Amniotic stem cell (primary cell): ENCODE results near the gene ZXDA.
"Not testable (repeated sequence)": the region's sequence is repeated elsewhere in the genome, so short reads cannot be mapped to it uniquely, and the experiment has no call there.

ENCODE experiments used
- DNase-seq: peaks from one replicate; lab custom pipeline; 2025; lab: John Stamatoyannopoulos, UW

ZXDA gene, protein sequence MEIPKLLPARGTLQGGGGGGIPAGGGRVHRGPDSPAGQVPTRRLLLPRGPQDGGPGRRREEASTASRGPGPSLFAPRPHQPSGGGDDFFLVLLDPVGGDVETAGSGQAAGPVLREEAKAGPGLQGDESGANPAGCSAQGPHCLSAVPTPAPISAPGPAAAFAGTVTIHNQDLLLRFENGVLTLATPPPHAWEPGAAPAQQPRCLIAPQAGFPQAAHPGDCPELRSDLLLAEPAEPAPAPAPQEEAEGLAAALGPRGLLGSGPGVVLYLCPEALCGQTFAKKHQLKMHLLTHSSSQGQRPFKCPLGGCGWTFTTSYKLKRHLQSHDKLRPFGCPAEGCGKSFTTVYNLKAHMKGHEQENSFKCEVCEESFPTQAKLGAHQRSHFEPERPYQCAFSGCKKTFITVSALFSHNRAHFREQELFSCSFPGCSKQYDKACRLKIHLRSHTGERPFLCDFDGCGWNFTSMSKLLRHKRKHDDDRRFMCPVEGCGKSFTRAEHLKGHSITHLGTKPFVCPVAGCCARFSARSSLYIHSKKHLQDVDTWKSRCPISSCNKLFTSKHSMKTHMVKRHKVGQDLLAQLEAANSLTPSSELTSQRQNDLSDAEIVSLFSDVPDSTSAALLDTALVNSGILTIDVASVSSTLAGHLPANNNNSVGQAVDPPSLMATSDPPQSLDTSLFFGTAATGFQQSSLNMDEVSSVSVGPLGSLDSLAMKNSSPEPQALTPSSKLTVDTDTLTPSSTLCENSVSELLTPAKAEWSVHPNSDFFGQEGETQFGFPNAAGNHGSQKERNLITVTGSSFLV

DNA sequence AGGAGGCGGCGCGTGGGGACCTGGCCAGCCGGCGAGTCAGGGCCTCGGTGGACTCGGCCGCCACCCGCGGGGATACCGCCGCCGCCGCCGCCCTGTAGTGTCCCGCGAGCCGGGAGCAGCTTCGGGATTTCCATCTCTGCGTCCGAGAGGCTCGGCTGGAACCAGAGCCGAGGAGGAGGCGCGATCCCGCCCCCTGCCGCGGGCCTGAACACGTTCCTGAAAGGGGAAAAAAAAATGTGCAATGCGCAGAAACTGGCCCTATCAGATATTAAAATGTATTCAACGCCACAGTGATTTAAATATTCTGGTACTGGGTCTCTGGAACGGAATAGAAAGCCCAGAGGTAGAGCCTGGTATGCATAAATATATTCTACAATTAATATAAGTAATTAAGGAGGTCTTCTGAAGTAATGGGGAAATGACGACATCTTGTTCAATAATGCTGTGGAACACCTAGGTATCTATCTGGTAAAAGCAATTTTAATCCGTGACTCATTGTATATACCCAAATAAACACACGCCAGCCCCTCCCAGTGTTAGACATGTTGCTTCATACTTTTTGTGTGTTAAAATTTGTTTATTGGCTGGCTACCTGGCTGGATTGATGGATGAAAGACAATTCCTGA lies at the start of gene ZXDA:
Gene ZXDA, minus strand, starts transcription at position 172 of the 626 bp plus-strand sequence. Its CDS starts 38 bp downstream, at position 134.
- not testable (repeated sequence) for DNase-seq

DNA sequence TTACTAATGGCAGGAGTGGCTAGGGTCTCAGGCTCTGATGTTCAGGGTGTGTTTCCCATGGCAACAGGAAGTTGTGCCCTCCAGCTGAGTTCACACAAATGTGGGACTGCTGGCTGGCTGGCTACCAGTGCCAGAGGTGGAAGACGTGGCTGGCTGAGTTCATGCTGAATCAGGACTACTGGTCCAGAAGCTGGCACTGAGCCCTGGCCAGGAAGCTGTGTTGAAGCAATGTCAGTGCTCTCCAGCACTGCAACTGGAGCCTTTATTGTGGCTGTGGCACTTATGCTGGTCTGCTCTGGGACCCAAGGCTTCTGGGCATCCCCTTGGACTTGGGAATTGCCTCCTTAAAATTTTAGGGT lies 42.0 kb upstream of the ZXDA start:
- DNase-seq = no peak

DNA sequence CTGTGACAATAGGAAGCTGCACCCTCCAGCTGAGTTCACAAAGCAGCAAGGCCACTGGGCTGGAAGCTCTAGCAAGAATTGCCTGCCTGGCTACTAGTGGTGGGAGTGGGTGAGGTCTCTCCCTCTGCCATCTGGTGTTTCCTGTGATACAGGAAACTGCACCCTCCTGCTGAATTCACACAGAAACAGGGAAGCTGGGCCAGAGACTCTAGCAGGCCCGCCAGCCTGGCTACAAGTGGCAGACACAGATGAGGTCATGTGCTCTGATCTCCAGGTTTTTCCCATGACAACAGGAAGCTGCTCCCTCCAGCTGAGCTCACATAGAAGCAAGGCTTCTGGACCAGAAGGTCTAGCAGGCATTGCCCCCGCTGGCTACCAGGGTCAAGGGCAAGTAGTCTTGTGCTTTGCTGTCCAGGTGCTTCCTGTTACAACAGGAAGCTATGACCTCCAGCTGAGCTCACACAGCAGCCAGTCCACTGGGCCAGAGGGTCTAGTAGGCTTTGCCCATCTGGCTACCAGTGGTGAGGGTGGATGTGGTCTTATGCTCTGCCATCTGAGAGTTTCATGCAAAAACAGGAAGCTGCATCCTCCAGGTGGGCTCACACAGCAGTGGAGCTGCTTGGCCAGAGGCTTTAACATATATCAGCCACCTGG lies 41.5 kb upstream of the ZXDA start:
- no peak for DNase-seq

DNA sequence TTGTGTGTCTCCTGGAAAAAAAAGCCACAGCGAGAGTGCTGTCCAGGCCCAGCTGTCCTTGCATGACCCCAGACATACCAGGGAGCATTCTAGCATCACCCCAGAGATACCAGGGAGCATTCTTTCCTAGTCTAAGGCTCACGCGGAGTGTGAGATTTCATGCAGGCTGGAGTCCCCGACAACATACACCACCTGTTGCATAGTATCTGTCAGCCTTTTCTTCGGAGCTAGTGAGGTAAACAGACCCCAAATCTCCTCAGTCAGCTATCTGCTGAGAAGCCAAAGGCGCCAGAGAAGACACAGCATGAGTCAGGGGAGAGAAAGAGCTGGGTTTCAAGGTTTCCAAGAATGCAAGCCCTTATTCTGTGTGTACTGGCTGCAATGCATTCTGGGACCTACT lies 23.1 kb upstream of the ZXDA start:
- no peak for DNase-seq

DNA sequence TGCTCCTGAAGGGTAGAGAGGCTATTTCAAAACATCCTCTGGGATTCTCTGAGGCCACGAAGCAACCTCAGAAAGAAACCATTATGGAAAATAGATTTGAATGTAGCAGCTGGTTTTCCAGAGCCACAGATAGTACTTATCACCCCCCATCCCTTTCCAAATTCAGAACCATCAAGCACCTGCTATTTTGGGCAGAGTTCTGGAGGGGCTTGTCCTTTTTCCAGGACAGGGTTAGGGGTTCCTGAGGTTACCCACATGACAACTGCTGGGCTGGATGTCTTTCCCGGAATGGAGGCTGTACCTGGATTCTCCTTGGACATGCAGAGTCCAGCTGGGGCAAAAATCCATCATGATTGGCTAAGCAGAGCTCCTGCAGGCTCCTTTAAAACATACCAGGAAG lies 22.0 kb upstream of the ZXDA start:
- no peak for DNase-seq

DNA sequence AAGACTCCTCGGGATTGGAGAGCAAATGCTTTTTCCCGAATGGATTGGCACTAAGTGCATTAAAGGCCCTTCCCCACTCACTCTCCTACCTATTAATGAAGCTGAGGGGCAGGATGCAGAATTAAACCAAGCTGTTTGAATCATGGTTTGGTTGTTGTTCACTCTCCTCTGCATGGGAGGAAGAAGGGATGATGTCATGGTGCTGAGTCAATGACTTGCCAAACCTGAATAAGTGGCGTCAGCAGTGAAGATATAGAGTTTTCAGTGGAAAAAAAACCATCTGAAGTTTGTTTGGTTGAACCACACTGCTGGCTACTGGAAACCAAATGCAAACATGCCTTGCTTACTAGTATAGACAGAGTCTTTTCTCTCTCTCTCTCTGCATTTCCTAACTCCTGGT lies 19.8 kb upstream of the ZXDA start:
- DNase-seq = no peak

DNA sequence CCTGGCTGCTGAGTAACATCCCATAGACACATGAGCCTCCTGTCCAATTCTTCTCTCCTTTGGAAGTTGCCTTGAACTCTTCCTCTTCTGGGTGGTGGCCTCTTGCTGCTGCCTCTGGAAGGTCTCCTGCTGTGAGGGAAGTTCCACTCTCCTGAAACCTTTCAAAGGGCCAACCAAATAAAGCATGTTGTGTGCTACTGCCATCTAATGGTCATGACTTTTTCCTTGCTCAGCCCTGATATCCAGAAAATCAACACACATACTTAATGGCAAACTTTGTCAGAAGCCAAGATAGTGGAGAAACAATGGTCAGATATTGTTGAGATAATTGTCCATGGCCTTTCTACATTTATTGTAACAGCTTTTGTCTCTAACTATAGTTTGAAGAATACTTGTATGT lies 19.1 kb upstream of the ZXDA start:
- no peak for DNase-seq

DNA sequence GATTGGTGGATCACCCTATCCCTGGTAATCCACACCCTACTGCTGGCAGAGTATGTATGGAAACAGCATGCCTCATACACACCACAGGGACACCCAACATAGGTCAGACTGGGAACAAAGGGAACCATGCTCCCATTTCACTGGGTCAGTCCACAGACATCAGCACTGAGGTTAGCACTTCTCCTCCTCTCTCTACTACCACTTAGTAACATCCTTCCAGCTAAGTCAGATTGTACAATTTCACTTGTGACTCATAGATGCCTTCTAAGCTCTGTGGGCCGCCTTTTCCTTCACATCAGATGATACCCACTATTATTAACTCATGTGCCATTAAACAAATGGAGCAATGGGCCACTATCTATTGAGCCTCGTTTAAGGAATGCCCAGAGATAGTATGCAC lies 15.5 kb upstream of the ZXDA start:
- no peak for DNase-seq

DNA sequence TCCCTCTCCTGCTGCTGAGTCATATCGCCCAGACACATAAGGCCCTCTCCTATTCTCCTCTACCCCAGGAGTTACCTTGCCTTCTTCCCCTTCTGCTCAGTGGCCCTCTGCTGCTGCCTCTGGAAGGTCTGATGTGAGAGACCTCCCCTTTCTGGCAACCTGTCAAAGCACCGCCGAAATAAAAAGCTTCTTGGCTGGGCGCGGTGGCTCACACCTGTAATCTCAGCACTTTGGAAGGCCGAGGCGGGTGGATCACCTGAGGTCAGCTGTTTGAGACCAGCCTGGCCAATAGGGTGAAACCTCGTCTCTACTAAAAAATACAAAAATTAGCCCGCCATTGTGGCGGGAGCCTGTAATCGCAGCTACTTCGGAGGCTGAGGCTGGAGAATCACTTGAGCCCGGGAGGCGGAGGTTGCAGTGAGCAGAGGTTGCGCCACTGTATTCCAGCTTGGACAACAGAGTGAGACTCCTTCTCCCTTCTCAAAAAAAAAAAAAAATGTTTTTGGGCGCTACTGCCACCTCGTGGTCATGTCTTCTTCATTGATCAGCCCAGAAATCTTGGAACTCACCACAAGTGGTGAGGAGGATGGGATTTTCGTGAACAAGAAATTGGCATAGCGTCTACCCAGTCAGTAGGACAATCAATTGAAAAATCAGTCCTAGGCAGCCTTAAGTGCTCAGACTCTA lies 8.6 kb upstream of the ZXDA start:
- DNase-seq = no peak

DNA sequence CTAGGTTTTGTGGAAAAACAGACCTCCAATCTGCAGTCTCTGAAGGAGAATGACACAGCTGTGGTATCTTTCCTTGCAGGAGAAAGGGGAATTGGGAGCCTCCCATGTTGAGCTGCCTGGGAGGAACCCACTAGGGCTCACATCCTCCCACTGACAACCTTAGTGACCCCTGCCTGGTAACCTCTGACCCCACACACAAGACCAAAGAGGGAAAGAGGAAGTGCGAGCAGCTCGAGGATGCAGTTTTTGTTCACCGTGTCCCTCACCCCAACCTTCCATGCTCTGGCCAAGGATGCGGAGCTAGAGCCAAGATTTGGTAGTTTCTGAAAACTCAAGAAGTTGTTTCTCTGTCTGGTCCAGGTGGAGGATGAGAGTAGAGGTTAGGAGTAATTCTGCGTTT lies 5.4 kb upstream of the ZXDA start:
- no peak for DNase-seq

DNA sequence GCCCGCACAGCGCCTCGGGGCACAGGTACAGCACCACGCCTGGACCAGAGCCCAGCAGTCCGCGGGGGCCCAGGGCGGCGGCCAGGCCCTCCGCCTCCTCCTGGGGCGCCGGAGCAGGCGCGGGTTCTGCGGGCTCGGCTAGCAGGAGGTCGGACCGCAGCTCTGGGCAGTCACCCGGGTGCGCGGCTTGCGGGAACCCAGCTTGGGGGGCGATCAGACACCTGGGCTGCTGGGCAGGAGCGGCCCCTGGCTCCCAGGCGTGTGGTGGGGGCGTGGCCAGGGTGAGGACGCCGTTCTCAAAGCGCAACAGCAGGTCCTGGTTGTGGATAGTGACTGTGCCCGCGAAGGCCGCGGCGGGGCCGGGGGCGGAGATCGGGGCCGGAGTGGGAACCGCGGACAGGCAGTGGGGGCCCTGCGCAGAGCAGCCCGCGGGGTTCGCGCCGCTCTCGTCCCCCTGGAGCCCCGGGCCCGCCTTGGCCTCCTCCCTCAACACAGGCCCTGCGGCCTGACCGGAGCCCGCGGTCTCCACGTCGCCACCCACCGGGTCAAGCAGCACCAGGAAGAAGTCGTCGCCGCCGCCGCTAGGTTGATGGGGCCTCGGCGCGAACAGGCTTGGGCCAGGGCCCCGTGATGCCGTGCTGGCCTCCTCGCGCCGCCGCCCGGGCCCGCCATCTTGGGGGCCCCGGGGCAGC lies 517 bp downstream of the ZXDA start:
- not testable (repeated sequence) for DNase-seq

DNA sequence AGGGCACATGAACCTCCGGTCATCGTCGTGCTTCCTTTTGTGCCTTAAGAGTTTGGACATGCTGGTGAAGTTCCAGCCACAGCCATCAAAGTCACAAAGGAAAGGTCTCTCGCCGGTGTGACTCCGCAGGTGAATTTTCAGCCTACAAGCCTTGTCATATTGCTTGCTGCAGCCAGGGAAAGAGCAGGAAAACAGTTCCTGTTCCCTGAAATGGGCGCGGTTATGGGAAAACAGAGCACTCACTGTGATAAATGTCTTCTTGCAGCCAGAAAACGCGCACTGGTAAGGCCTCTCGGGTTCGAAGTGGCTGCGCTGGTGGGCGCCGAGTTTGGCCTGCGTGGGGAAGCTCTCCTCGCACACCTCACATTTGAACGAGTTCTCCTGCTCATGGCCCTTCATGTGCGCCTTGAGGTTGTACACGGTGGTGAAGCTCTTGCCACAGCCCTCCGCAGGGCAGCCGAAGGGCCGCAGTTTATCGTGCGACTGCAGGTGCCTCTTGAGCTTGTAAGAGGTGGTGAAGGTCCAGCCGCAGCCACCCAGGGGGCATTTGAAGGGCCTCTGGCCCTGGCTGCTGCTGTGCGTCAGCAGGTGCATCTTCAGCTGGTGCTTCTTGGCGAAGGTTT lies 1.2 kb downstream of the ZXDA start:
- not testable (repeated sequence) for DNase-seq

DNA sequence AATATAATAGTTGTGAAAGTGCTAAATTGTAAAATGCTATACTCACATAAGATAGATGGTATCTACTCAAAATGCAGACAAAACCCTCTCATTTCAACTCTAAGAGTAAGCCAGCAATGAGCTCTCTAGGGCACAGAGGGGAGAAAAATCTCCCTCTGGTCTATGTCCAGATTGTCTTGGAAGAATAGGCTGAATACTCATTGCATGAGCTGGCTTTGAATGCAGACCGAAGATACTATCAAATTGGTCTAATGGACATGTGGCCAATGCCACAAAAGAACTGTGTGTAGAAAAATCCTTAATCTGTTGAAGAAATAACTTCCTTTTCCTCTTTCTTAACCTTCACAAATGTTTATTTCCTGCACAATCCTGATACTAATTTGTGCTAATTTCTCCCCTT lies 3.5 kb downstream of the ZXDA start:
- DNase-seq = peak; percentile 10

DNA sequence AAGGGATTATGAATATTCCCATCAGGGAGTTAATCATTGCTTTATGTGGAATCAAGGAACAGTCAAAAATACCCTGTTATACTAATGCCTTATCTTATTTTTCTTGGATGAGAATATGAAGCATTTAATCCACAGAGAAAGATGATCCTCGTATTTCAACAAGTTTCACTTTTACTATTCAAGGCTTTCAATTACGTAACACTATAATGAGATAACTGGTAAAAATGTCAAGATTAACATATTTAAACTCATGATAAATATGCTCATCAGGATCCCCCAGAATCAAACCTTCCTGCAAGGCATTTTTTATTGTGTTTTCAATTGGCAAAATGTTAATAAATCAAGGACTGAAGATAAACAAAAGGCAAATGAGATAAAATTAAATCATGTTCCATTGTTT lies 5.1 kb downstream of the ZXDA start:
- no peak for DNase-seq

DNA sequence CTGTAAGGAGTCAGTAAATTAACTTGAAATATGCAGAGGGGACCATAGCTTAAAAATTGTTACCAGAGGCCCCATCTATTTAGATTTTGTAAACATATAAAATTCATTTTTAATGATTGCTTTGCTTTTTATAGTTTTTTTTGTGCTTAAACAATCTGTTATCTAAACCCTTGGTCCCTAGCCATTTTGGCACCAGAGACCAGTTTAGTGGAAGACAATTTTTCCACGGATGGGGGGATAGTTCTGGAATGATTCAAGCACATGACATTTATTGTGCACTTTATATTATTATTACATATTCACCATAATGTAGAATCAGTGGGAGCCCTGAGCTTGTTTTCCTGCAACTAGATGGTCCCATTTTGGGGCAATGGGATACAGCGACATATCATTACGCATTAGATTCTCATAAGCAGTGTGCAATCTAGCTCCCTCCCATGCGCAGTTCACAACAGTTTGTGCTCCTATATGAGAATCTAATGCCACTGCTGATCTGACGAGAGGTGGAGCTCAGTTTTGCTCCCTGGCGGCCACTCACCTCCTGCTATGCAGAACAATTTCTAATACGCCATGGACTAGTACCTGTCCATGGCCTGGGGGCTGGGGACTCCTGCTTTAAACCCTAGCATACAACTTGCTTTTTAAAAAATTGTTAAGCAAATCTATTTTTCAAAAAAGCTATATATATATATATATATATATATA lies 5.9 kb downstream of the ZXDA start:
- no peak for DNase-seq

DNA sequence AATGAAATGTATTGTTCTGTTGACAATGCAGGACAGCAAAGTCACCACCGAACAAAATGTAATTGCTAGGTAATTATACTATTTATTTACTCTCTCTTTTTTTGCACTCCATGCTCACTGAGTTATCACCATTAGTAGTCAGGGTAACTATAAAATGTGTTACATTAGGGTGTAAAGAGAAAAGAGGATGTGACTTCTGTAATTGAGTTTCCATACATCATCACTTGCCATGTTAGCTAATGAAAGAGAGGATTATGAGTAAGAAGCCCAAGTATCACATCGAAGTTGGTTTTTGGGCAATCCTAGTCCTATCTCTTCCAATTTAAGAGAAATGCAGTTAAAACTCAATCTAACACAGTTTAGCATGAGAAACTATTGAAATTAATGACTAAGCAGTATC lies 7.6 kb downstream of the ZXDA start:
- DNase-seq = no peak

DNA sequence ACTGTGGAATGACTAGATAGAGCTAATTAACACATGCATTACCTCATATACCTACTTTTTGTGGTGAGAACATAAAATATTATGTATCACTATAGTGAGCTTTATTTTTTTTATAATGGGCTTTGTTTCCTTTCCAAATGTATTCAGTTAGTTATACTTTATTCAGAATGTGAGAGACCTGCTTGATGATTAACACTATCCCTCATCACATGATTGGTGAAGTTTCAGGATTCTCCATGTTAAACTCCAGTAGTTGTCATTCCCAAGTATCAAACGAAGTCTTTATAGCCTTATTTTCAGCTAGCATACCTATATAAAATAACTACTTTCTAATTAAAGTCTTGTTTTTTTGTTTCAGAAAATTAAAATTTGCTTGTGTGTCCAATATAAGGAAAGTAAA lies 8.8 kb downstream of the ZXDA start:
- DNase-seq = no peak

DNA sequence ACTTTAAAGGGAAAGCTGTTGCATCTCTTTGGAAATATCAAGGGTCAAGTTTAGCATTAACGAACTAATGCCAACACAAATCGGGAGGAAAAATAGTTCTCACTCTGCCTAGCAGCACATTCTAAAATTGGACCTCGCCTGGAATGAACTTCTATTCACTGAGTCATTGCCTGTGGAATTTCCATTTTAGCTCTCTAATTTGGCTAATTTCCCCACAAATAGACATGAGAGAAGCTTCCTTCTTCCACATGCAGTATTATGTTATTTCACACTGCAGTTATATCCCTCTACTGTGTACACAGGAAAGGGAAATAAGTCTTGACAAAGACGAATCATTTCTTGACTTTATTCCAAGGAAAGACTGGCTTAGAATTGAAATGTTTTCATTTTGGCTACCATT lies 9.3 kb downstream of the ZXDA start:
- no peak for DNase-seq

DNA sequence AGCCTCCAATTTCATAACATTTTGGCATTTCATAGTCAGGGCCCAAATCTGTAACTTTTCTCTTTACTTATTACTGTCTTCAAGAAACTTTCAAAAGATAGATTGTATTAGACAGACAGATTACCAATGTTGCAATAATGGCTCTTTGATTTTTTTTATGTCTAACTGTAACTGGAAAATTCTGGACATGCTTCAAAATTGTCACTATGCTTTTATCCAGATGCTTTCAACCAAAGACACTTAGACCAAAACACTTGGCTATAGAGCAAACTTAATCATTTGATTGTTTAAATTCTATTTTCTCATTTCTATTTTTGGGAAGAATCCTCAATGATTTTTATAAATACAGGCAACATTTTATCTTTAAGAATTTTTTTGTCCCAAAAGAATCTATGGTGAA lies 10.4 kb downstream of the ZXDA start:
- no peak for DNase-seq

DNA sequence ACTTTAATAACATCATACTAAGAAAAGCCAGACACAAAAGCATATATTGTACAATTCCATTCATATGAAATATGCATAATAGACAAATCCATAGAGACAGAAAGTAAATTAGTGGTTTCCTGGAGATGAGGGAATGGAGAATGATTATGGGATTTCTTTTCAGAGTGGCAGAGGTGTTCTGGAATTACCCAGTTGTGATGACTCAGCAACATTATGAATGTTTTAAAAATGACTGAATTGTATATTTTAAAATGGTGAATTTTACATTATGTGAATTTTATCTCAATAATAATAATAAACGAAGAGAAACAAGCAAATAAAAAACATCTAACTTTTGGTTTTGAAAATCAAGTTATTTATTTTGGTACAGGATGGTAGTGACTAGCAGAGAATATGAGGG lies 11.2 kb downstream of the ZXDA start:
- no peak for DNase-seq
